Measurements from ENCODE around the gene RGS9. TPM values are rescaled to one million over a fixed set of nuclear protein-coding genes. Genes with fewer than 3 reads are reported as not detected.

RGS9 gene
- total RNA-seq, 1 donor from 2014 or later: 8.5 TPM

- Mint-ChIP-seq H3K9me3 (ENCODE audit: low read depth) (no peaks in the 10 kb centered on the region), H3K27me3 (peaks cover 8% of the 10 kb centered on the region)
Measured at GRCh38 chr17:65227637-65228036, 90.5 kb downstream of the RGS9 start.

GRCh38 chr17:65228287-65228686 is 91.1 kb downstream of the RGS9 start:
- no peaks in the 10 kb centered on the region for H3K9me3 Mint-ChIP-seq (ENCODE audit: low read depth)
- H3K4me1 Mint-ChIP-seq (ENCODE audit: low read depth): peaks cover 14% of the 10 kb centered on the region
- DNase-seq (ENCODE audit: low spot score, unreplicated experiment): no peak
- H3K36me3 Mint-ChIP-seq (ENCODE audit: insufficient read depth): no peaks in the 10 kb centered on the region
- no peak overlapping the region for H3K4me3 Mint-ChIP-seq (ENCODE audit: low read depth)
- TF ChIP-seq, protein P1, sequence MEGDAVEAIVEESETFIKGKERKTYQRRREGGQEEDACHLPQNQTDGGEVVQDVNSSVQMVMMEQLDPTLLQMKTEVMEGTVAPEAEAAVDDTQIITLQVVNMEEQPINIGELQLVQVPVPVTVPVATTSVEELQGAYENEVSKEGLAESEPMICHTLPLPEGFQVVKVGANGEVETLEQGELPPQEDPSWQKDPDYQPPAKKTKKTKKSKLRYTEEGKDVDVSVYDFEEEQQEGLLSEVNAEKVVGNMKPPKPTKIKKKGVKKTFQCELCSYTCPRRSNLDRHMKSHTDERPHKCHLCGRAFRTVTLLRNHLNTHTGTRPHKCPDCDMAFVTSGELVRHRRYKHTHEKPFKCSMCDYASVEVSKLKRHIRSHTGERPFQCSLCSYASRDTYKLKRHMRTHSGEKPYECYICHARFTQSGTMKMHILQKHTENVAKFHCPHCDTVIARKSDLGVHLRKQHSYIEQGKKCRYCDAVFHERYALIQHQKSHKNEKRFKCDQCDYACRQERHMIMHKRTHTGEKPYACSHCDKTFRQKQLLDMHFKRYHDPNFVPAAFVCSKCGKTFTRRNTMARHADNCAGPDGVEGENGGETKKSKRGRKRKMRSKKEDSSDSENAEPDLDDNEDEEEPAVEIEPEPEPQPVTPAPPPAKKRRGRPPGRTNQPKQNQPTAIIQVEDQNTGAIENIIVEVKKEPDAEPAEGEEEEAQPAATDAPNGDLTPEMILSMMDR (IDR thresholded peaks at IDR 0.05; ENCODE audit: unreplicated experiment): no peak
- H3K27ac Mint-ChIP-seq: no peak overlapping the region
- peaks cover 8% of the 10 kb centered on the region for H3K27me3 Mint-ChIP-seq

More at GRCh38 chr17:65227637-65228036, 90.5 kb downstream of the RGS9 start:
- Mint-ChIP-seq H3K36me3 (ENCODE audit: insufficient read depth) (no peaks in the 10 kb centered on the region), H3K27ac (no peak overlapping the region), H3K4me3 (ENCODE audit: low read depth) (no peak overlapping the region), H3K4me1 (ENCODE audit: low read depth) (peaks cover 14% of the 10 kb centered on the region)
- TF ChIP-seq, protein P1 (IDR thresholded peaks at IDR 0.05; ENCODE audit: unreplicated experiment): no peak
- DNase-seq (ENCODE audit: low spot score, unreplicated experiment): no peak

GRCh38 chr17:65228734-65229620 is 91.8 kb downstream of the RGS9 start:
- peaks cover 8% of the 10 kb centered on the region for H3K27me3 Mint-ChIP-seq
- DNase-seq (ENCODE audit: low spot score, unreplicated experiment): no peak
- TF ChIP-seq, protein P1 (IDR thresholded peaks at IDR 0.05; ENCODE audit: unreplicated experiment): no peak
- no peak overlapping the region for H3K4me3 Mint-ChIP-seq (ENCODE audit: low read depth)
- H3K9me3 Mint-ChIP-seq (ENCODE audit: low read depth): no peaks in the 10 kb centered on the region
- no peaks in the 10 kb centered on the region for H3K36me3 Mint-ChIP-seq (ENCODE audit: insufficient read depth)
- peaks cover 14% of the 10 kb centered on the region for H3K4me1 Mint-ChIP-seq (ENCODE audit: low read depth)
- H3K27ac Mint-ChIP-seq: no peak overlapping the region

DNA sequence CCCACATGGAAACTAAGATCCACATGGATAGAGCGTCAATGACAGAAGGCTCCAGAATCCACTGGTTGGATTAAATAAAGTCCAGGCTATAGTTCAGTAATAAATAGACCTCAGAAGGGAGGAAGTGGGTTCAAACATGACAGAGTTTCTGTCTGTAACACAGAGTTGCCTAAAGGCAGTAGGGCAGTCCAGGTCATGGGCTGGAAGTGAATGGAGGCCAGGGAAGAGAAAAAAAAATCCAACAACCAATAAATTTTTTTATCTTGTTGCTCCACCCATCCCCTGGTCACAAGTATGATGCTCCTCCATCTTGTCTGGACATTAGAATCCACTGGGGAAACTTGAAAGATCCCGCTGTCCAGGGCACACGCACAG is 92.4 kb downstream of the RGS9 start:
- TF ChIP-seq, protein P1 (IDR thresholded peaks at IDR 0.05; ENCODE audit: unreplicated experiment): no peak
- Mint-ChIP-seq H3K36me3 (ENCODE audit: insufficient read depth) (no peaks in the 10 kb centered on the region), H3K27me3 (peaks cover 8% of the 10 kb centered on the region), H3K27ac (no peak overlapping the region), H3K9me3 (ENCODE audit: low read depth) (no peaks in the 10 kb centered on the region), H3K4me1 (ENCODE audit: low read depth) (peaks cover 14% of the 10 kb centered on the region), H3K4me3 (ENCODE audit: low read depth) (no peak overlapping the region)
- no peak for DNase-seq (ENCODE audit: low spot score, unreplicated experiment)

- no peak for DNase-seq (ENCODE audit: low spot score, unreplicated experiment)
- Mint-ChIP-seq H3K27me3 (peaks cover 8% of the 10 kb centered on the region), H3K36me3 (ENCODE audit: insufficient read depth) (no peaks in the 10 kb centered on the region), H3K4me1 (ENCODE audit: low read depth) (peaks cover 14% of the 10 kb centered on the region), H3K9me3 (ENCODE audit: low read depth) (no peaks in the 10 kb centered on the region), H3K27ac (peak overlapping the region; percentile 25), H3K4me3 (ENCODE audit: low read depth) (no peak overlapping the region)
- TF ChIP-seq, protein P1 (IDR thresholded peaks at IDR 0.05; ENCODE audit: unreplicated experiment): no peak
Measured at GRCh38 chr17:65230040-65230439, 92.9 kb downstream of the RGS9 start.
